Measurements from ENCODE around the gene ALG11.

- TF ChIP-seq CTCF (IDR thresholded peaks at IDR 0.05) (no peak), POLR2A (IDR thresholded peaks at IDR 0.05) (no peak)
These were observed 8.0 kb downstream of the ALG11 start for GRCh38 chr13:52020191-52020590.

Measured in adrenal gland (tissue), 5 donors.